Stimulated activated CD4-positive, alpha-beta T cell treated with anti-CD3 and anti-CD28 coated beads, Interleukin-15, amount 100 ng/mL, for 1 hour (primary cell): ENCODE results near the gene UBE2J1.

Experiments
- DNase-seq, 2 donors: peaks; one replicate each; pipeline ENCODE4 v3.0.0-alpha.2; 2020; ENCODE audit warnings: low read depth in 1 of 2, low spot score in 1 of 2

Gene UBE2J1

GRCh38 chr6:89368107-89368506 is 15.6 kb upstream of the UBE2J1 start:
- DNase-seq, result peak; percentile 13 to 34

GRCh38 chr6:89364586-89364985 is 12.1 kb upstream of the UBE2J1 start:
- no peak for DNase-seq

GRCh38 chr6:89361171-89361570 is 8.6 kb upstream of the UBE2J1 start:
- no peak for DNase-seq

GRCh38 chr6:89360415-89360999 is 8.0 kb upstream of the UBE2J1 start:
- no peak for DNase-seq

GRCh38 chr6:89359561-89359960 is 7.0 kb upstream of the UBE2J1 start:
- DNase-seq, result no peak

- no peak for DNase-seq
Measured at GRCh38 chr6:89357390-89357789, 4.9 kb upstream of the UBE2J1 start.

- no peak for DNase-seq
Measured at GRCh38 chr6:89356642-89357170, 4.2 kb upstream of the UBE2J1 start.

- DNase-seq, result no peak
Measured at GRCh38 chr6:89355511-89356194, 3.1 kb upstream of the UBE2J1 start.

GRCh38 chr6:89353702-89354392 is 1.3 kb upstream of the UBE2J1 start:
- DNase-seq, result no peak

- DNase-seq, result peak in 1 of 2 donors; percentile 3
Measured at GRCh38 chr6:89353118-89353556, 615 bp upstream of the UBE2J1 start.

- no peak for DNase-seq
Measured at GRCh38 chr6:89351671-89352277, 748 bp downstream of the UBE2J1 start.

- no peak for DNase-seq
Measured at GRCh38 chr6:89350281-89350966, 2.1 kb downstream of the UBE2J1 start.

GRCh38 chr6:89348372-89348771 is 4.2 kb downstream of the UBE2J1 start:
- no peak for DNase-seq

GRCh38 chr6:89347825-89348224 is 4.7 kb downstream of the UBE2J1 start:
- DNase-seq, result no peak

- no peak for DNase-seq
Measured at GRCh38 chr6:89346433-89346832, 6.1 kb downstream of the UBE2J1 start.

GRCh38 chr6:89339565-89339964 is 13.0 kb downstream of the UBE2J1 start:
- DNase-seq, result no peak

- DNase-seq, result no peak
Measured at GRCh38 chr6:89335164-89335563, 17.4 kb downstream of the UBE2J1 start.

GRCh38 chr6:89330910-89331309 is 21.6 kb downstream of the UBE2J1 start:
- no peak for DNase-seq

GRCh38 chr6:89328976-89329375 is 23.5 kb downstream of the UBE2J1 start:
- DNase-seq, result no peak

- no peak for DNase-seq
Measured at GRCh38 chr6:89324304-89324703, 28.2 kb downstream of the UBE2J1 start.

- no peak for DNase-seq
Measured at GRCh38 chr6:89323511-89323971, 29.0 kb downstream of the UBE2J1 start.
